ENCODE results near the gene P4HA3.

The P4HA3 gene

GRCh38 chr11:74233683-74234082 is 77.8 kb downstream of the P4HA3 start:
- no peak overlapping the region for H3K9ac ChIP-seq (ENCODE audit: low read depth, low read length)
- no peaks in the 10 kb centered on the region for H3K27me3 ChIP-seq (ENCODE audit: control insufficient read depth, insufficient read depth, low read length)
- H3K4me1 ChIP-seq (ENCODE audit: control insufficient read depth, insufficient read depth, low read length): no peaks in the 10 kb centered on the region
- no peak overlapping the region for H3K27ac ChIP-seq (ENCODE audit: low read depth, low read length)
- no peaks in the 10 kb centered on the region for H3K9me3 ChIP-seq (ENCODE audit: control insufficient read depth, insufficient read depth, low read length)
- H3K4me3 ChIP-seq (ENCODE audit: low read depth, low read length): no peak overlapping the region
- peaks cover 63% of the 10 kb centered on the region for H3K36me3 ChIP-seq (ENCODE audit: control insufficient read depth, insufficient read depth, low read length)

GRCh38 chr11:74232311-74232950 is 79.0 kb downstream of the P4HA3 start:
- H3K36me3 ChIP-seq (ENCODE audit: control insufficient read depth, insufficient read depth, low read length): peaks cover 51% of the 10 kb centered on the region
- H3K4me1 ChIP-seq (ENCODE audit: control insufficient read depth, insufficient read depth, low read length): no peaks in the 10 kb centered on the region

GRCh38 chr11:74226907-74227306 is 84.5 kb downstream of the P4HA3 start:
- no peaks in the 10 kb centered on the region for H3K27me3 ChIP-seq (ENCODE audit: control insufficient read depth, insufficient read depth, low read length)
- H3K4me1 ChIP-seq (ENCODE audit: control insufficient read depth, insufficient read depth, low read length): no peaks in the 10 kb centered on the region; the same call in 1 of the 2 replicates
- no peak overlapping the region for H3K4me3 ChIP-seq (ENCODE audit: low read depth, low read length)
- no peak overlapping the region for H3K27ac ChIP-seq (ENCODE audit: low read depth, low read length)
- H3K9ac ChIP-seq (ENCODE audit: low read depth, low read length): no peak overlapping the region
- H3K36me3 ChIP-seq (ENCODE audit: control insufficient read depth, insufficient read depth, low read length): peaks cover 27% of the 10 kb centered on the region
- H3K9me3 ChIP-seq (ENCODE audit: control insufficient read depth, insufficient read depth, low read length): no peaks in the 10 kb centered on the region

More at GRCh38 chr11:74232311-74232950, 79.0 kb downstream of the P4HA3 start:
- H3K9ac ChIP-seq (ENCODE audit: low read depth, low read length): no peak overlapping the region
- no peaks in the 10 kb centered on the region for H3K9me3 ChIP-seq (ENCODE audit: control insufficient read depth, insufficient read depth, low read length)
- no peaks in the 10 kb centered on the region for H3K27me3 ChIP-seq (ENCODE audit: control insufficient read depth, insufficient read depth, low read length)
- no peak overlapping the region for H3K27ac ChIP-seq (ENCODE audit: low read depth, low read length)
- H3K4me3 ChIP-seq (ENCODE audit: low read depth, low read length): no peak overlapping the region

- H3K4me3 ChIP-seq (ENCODE audit: low read depth, low read length): no peak overlapping the region
Observed at GRCh38 chr11:74225565-74225964, 85.9 kb downstream of the P4HA3 start.

GRCh38 chr11:74221816-74222215 is 89.6 kb downstream of the P4HA3 start:
- Histone ChIP-seq H3K27ac (ENCODE audit: low read depth, low read length) (no peak overlapping the region), H3K9ac (ENCODE audit: low read depth, low read length) (no peak overlapping the region), H3K4me3 (ENCODE audit: low read depth, low read length) (no peak overlapping the region), H3K36me3 (ENCODE audit: control insufficient read depth, insufficient read depth, low read length) (peaks cover 5% of the 10 kb centered on the region; the same call in 1 of the 2 replicates), H3K9me3 (ENCODE audit: control insufficient read depth, insufficient read depth, low read length) (no peaks in the 10 kb centered on the region), H3K4me1 (ENCODE audit: control insufficient read depth, insufficient read depth, low read length) (no peaks in the 10 kb centered on the region; the same call in 1 of the 2 replicates), H3K27me3 (ENCODE audit: control insufficient read depth, insufficient read depth, low read length) (no peaks in the 10 kb centered on the region)

More at GRCh38 chr11:74225565-74225964, 85.9 kb downstream of the P4HA3 start:
- Histone ChIP-seq H3K9me3 (ENCODE audit: control insufficient read depth, insufficient read depth, low read length) (no peaks in the 10 kb centered on the region), H3K27ac (ENCODE audit: low read depth, low read length) (no peak overlapping the region), H3K36me3 (ENCODE audit: control insufficient read depth, insufficient read depth, low read length) (peaks cover 13% of the 10 kb centered on the region), H3K4me1 (ENCODE audit: control insufficient read depth, insufficient read depth, low read length) (no peaks in the 10 kb centered on the region; the same call in 1 of the 2 replicates), H3K9ac (ENCODE audit: low read depth, low read length) (no peak overlapping the region), H3K27me3 (ENCODE audit: control insufficient read depth, insufficient read depth, low read length) (no peaks in the 10 kb centered on the region)

- Histone ChIP-seq H3K9ac (ENCODE audit: low read depth, low read length) (no peak overlapping the region), H3K4me3 (ENCODE audit: low read depth, low read length) (no peak overlapping the region), H3K4me1 (ENCODE audit: control insufficient read depth, insufficient read depth, low read length) (no peaks in the 10 kb centered on the region; the same call in 1 of the 2 replicates)
Observed at GRCh38 chr11:74220376-74220775, 91.1 kb downstream of the P4HA3 start.

More at GRCh38 chr11:74220376-74220775, 91.1 kb downstream of the P4HA3 start:
- Histone ChIP-seq H3K27ac (ENCODE audit: low read depth, low read length) (no peak overlapping the region), H3K27me3 (ENCODE audit: control insufficient read depth, insufficient read depth, low read length) (no peaks in the 10 kb centered on the region), H3K9me3 (ENCODE audit: control insufficient read depth, insufficient read depth, low read length) (no peaks in the 10 kb centered on the region), H3K36me3 (ENCODE audit: control insufficient read depth, insufficient read depth, low read length) (0 out of 2 replicates have a peak, but pooled peaks cover 2% of the 10 kb centered on the region)
